ENCODE results near the gene REG1B.

The REG1B gene

GRCh38 chr2:79087785-79088364, at the start of gene REG1B:
Gene REG1B, minus strand, starts transcription at chr2:79087993. Its CDS starts 381 bp downstream, at chr2:79087612.
- no peak for DNase-seq

GRCh38 chr2:79131687-79132086, 43.9 kb upstream of the REG1B start:
- no peak for DNase-seq

- DNase-seq, result no peak
These were observed 42.0 kb upstream of the REG1B start for GRCh38 chr2:79129804-79130203.

- no peak for DNase-seq
These were observed 41.5 kb upstream of the REG1B start for GRCh38 chr2:79129260-79129659.

- no peak for DNase-seq
These were observed 40.6 kb upstream of the REG1B start for GRCh38 chr2:79128406-79128805.

- no peak for DNase-seq
These were observed 37.9 kb upstream of the REG1B start for GRCh38 chr2:79125721-79125985.

- no peak for DNase-seq
These were observed 37.3 kb upstream of the REG1B start for GRCh38 chr2:79124907-79125720.

GRCh38 chr2:79122676-79123075, 34.9 kb upstream of the REG1B start:
- DNase-seq, result no peak

GRCh38 chr2:79120194-79120713, 32.5 kb upstream of the REG1B start, which contains the start of gene REG1A:
Gene REG1A, plus strand, starts transcription at chr2:79120488. Its CDS starts 374 bp downstream, at chr2:79120862.
- no peak for DNase-seq

- DNase-seq, result no peak
These were observed 29.5 kb upstream of the REG1B start for GRCh38 chr2:79116997-79117928.

- DNase-seq, result no peak
These were observed 27.2 kb upstream of the REG1B start for GRCh38 chr2:79114797-79115494.

GRCh38 chr2:79112269-79112668, 24.5 kb upstream of the REG1B start:
- DNase-seq, result no peak

GRCh38 chr2:79105259-79105658, 17.5 kb upstream of the REG1B start:
- DNase-seq, result no peak

- no peak for DNase-seq
These were observed 15.4 kb upstream of the REG1B start for GRCh38 chr2:79103214-79103613.

- no peak for DNase-seq
These were observed 13.2 kb upstream of the REG1B start for GRCh38 chr2:79101024-79101423.

GRCh38 chr2:79100285-79100684, 12.5 kb upstream of the REG1B start:
- no peak for DNase-seq

GRCh38 chr2:79099140-79099686, 11.4 kb upstream of the REG1B start:
- no peak for DNase-seq

GRCh38 chr2:79097843-79098242, 10.1 kb upstream of the REG1B start:
- no peak for DNase-seq

- no peak for DNase-seq
These were observed 2.9 kb upstream of the REG1B start for GRCh38 chr2:79090693-79091092.

- DNase-seq, result no peak
These were observed 1.5 kb downstream of the REG1B start for GRCh38 chr2:79086255-79086654.

GRCh38 chr2:79085382-79085781, 2.4 kb downstream of the REG1B start:
- no peak for DNase-seq

- DNase-seq, result no peak
These were observed 3.2 kb downstream of the REG1B start for GRCh38 chr2:79084495-79085135.

Data from hematopoietic multipotent progenitor cell treated with erythropoietin and hydrocortisone succinate and interleukin-3 and kit ligand, for 6 days (in vitro differentiated cells).